IMR-90 (cell line): ENCODE data around the gene LRRN2. TPM values are rescaled to one million over a fixed set of nuclear protein-coding genes. Genes with fewer than 3 reads are reported as not detected.

Experiments
- ATAC-seq: fragments of 200-7000 bp; cut with Tn5 transposase; 2 replicates; pipeline ENCODE4 v1.9.1; 2020; ENCODE audit warnings: low read depth, mild to moderate bottlenecking, moderate library complexity
- BruUV-seq: library from RNA; stranded (reverse); fragments of 400-500 nt; replicated peaks from 2 replicates; lab custom pipeline; 2021; lab: Mats Ljungman, UMichigan
- CTCF ChIA-PET: fragments of 300-600 bp; formaldehyde crosslinking; extraction: SDS; loops from one replicate; lab custom pipeline; 2021; ENCODE audit warnings: antibody characterized with exemption; lab: Yijun Ruan, JAX
- POLR2A ChIA-PET: fragments of 300-600 bp; sonication (Branson Sonifier 250); formaldehyde crosslinking; loops from one replicate; lab custom pipeline; 2022; ENCODE audit warnings: antibody characterized with exemption; ENCODE audit not compliant: unreplicated experiment; lab: Charles Lee
- DNase-seq: peaks from one replicate; pipeline ENCODE4 v3.0.0; 2013
- H2AFZ ChIP-seq: replicated peaks from 2 replicates; pipeline ENCODE3; 2013; ENCODE audit warnings: low read length, mild to moderate bottlenecking; ENCODE audit not compliant: poor library complexity
- H2AK5ac ChIP-seq: 2 replicates; pipeline ENCODE4 v1.6.1; 2013; ENCODE audit warnings: low read depth, low read length, inconsistent platforms
- H2AK9ac ChIP-seq: replicated peaks from 2 replicates; pipeline ENCODE3; 2013; ENCODE audit warnings: mild to moderate bottlenecking, low read depth, low read length, moderate library complexity; ENCODE audit not compliant: poor library complexity
- H2BK120ac ChIP-seq: 2 replicates; pipeline ENCODE4 v1.6.1; 2013; ENCODE audit warnings: low read depth, low read length, inconsistent platforms
- H2BK15ac ChIP-seq: 3 replicates; pipeline ENCODE4 v1.6.1; 2013; ENCODE audit warnings: low read depth, low read length, inconsistent platforms
- H2BK20ac ChIP-seq: 2 replicates; pipeline ENCODE4 v1.6.1; 2013; ENCODE audit warnings: low read depth, mild to moderate bottlenecking, inconsistent platforms, low read length, moderate library complexity
- H2BK5ac ChIP-seq: 2 replicates; pipeline ENCODE4 v1.6.1; 2013; ENCODE audit warnings: mild to moderate bottlenecking, low read depth, low read length, inconsistent platforms; ENCODE audit not compliant: poor library complexity, severe bottlenecking
- H3K14ac ChIP-seq: replicated peaks from 2 replicates; pipeline ENCODE4 v1.6.1; 2013; ENCODE audit warnings: low read depth, low read length, inconsistent platforms
- H3K18ac ChIP-seq: 2 replicates; pipeline ENCODE4 v1.6.1; 2013; ENCODE audit warnings: low read depth, low read length, control low read depth
- H3K23ac ChIP-seq: 2 replicates; pipeline ENCODE4 v1.6.1; 2013; ENCODE audit warnings: low read depth, low read length, inconsistent platforms
- H3K27ac ChIP-seq: 2 replicates; pipeline ENCODE4 v1.5.1; 2013; ENCODE audit warnings: mild to moderate bottlenecking, control low read depth, low read length; ENCODE audit not compliant: insufficient read depth
- H3K27me3 ChIP-seq: 2 replicates; pipeline ENCODE4 v1.6.1; 2013; ENCODE audit warnings: low read length; ENCODE audit not compliant: control insufficient read depth, insufficient read depth
- H3K36me3 ChIP-seq: 2 replicates; pipeline ENCODE4 v1.6.1; 2013; ENCODE audit warnings: low read length, mixed read lengths; ENCODE audit not compliant: control insufficient read depth, insufficient read depth
- H3K4ac ChIP-seq: 2 replicates; pipeline ENCODE4 v1.6.1; 2013; ENCODE audit warnings: low read depth, low read length, inconsistent platforms
- H3K4me1 ChIP-seq: 2 replicates; pipeline ENCODE4 v1.6.1; 2013; ENCODE audit warnings: low read length, mixed read lengths; ENCODE audit not compliant: control insufficient read depth, insufficient read depth
- H3K4me2 ChIP-seq: 2 replicates; pipeline ENCODE4 v1.6.1; 2013; ENCODE audit warnings: low read depth, mild to moderate bottlenecking, control low read depth, low read length, moderate library complexity
- H3K4me3 ChIP-seq: 2 replicates; pipeline ENCODE4 v1.5.1; 2013; ENCODE audit warnings: low read depth, mild to moderate bottlenecking, control low read depth, low read length, moderate library complexity; ENCODE audit not compliant: insufficient read depth
- H3K56ac ChIP-seq: 2 replicates; pipeline ENCODE4 v1.6.1; 2013; ENCODE audit warnings: low read length, inconsistent platforms; ENCODE audit not compliant: insufficient read depth; ENCODE audit errors: extremely low read depth
- H3K79me1 ChIP-seq, 2 experiments: 2 replicates each; pipeline ENCODE4 v1.6.1; 2013; ENCODE audit warnings: low read length in 2 of 2, inconsistent platforms in 1 of 2, low read depth in 1 of 2
- H3K9ac ChIP-seq: 2 replicates; pipeline ENCODE4 v1.6.1; 2013; ENCODE audit warnings: low read depth, low read length, control low read depth
- H3K9me1 ChIP-seq: 2 replicates; pipeline ENCODE4 v1.6.1; 2013; ENCODE audit warnings: low read length, inconsistent platforms; ENCODE audit not compliant: insufficient read depth
- H3K9me3 ChIP-seq: 2 replicates; pipeline ENCODE4 v1.6.1; 2013; ENCODE audit warnings: low read length; ENCODE audit not compliant: control insufficient read depth, insufficient read depth
- H4K20me1 ChIP-seq: 2 replicates; pipeline ENCODE4 v1.6.1; 2013; ENCODE audit warnings: low read length, inconsistent platforms; ENCODE audit not compliant: insufficient read depth
- H4K5ac ChIP-seq: 2 replicates; pipeline ENCODE4 v1.6.1; 2013; ENCODE audit warnings: mild to moderate bottlenecking, low read depth, low read length, control low read depth
- H4K8ac ChIP-seq, 2 experiments: 2 replicates each; pipeline ENCODE4 v1.6.1; 2013; ENCODE audit warnings: low read depth in 2 of 2, low read length in 2 of 2, control low read depth in 1 of 2, inconsistent platforms in 1 of 2
- H4K91ac ChIP-seq: 2 replicates; pipeline ENCODE4 v1.6.1; 2013; ENCODE audit warnings: low read depth, low read length, inconsistent platforms; ENCODE audit not compliant: insufficient read depth
- NFE2L2 ChIP-seq: fragments of 150-350 bp; IDR thresholded peaks from 2 replicates; pipeline ENCODE4 v1.6.1; 2016; ENCODE audit warnings: low read depth, mild to moderate bottlenecking, low read length
- WGBS, 2 experiments: methylation state at CpG; one replicate each; pipeline versions ENCODE4 v1.1.5 to v1.1.7; 2013; ENCODE audit warnings: missing lambda C conversion rate in 2 of 2; ENCODE audit not compliant: insufficient read length in 1 of 2; ENCODE audit errors: extremely low coverage in 2 of 2; 5-methylcytosine and 5-hydroxymethylcytosine counted together
- dilution Hi-C: fragments of 300-500 bp; cut with HindIII; formaldehyde crosslinking; loops from one replicate; pipeline ENCODE4 v1.14.3; 2018; ENCODE audit warnings: low sequenced_read_pairs; ENCODE audit not compliant: unreplicated experiment
- in situ Hi-C: fragments of 300-500 bp; cut with MboI; formaldehyde crosslinking; loops from 3 replicates; pipeline ENCODE4 v1.14.3; 2019; ENCODE audit warnings: low sequenced_read_pairs, inconsistent platforms, mixed read lengths
- intact Hi-C: fragments of 100-400 bp; cut with micrococcal nuclease; formaldehyde crosslinking; loops from 2 replicates; pipeline ENCODE4 v1.10.0; 2022
- polyA plus RNA-seq, 3 experiments: library from polyadenylated mRNA; depleted of rRNA; stranded (reverse); fragments of >200 nt; gene quantifications; 2 replicates each; pipeline ENCODE4 v1.2.3, GENCODE V29; 2012; ENCODE audit warnings: low replicate concordance in 1 of 3
- total RNA-seq: library from RNA; depleted of rRNA; stranded (reverse); fragments of >200 nt; gene quantifications from 2 replicates; pipeline ENCODE4 v1.2.3, GENCODE V29; 2012
- TF ChIP-seq, protein P1 (sequence below): fragments of 150-350 bp; IDR thresholded peaks from 2 replicates; pipeline ENCODE4 v1.6.1; 2016; ENCODE audit warnings: low read depth, mild to moderate bottlenecking, low read length, moderate library complexity, borderline replicate concordance

The LRRN2 gene
- total and polyA plus RNA-seq, 2 of the 4 experiments (the other 2 are of a cell fraction) = not detected

- H3K4me2 ChIP-seq = no peak overlapping the region
- no peak overlapping the region for H2BK120ac ChIP-seq
- H3K27me3 ChIP-seq = peaks cover 41% of the 10 kb centered on the region
- dilution Hi-C loops = no loop called here
- no peak overlapping the region for H2AFZ ChIP-seq
- no peak overlapping the region for H3K27ac ChIP-seq
- H2AK5ac ChIP-seq = no peak overlapping the region
- DNase-seq = no peak
- no peak for ATAC-seq
- H4K5ac ChIP-seq = no peak overlapping the region
- intact Hi-C loops = no loop called here
- H2BK15ac ChIP-seq = no peak overlapping the region
- no peaks in the 10 kb centered on the region for H3K79me1 ChIP-seq
- H3K4me1 ChIP-seq = no peaks in the 10 kb centered on the region
- CTCF ChIA-PET = no interaction called here
- no peak for TF ChIP-seq NFE2L2
- TF ChIP-seq, protein P1, sequence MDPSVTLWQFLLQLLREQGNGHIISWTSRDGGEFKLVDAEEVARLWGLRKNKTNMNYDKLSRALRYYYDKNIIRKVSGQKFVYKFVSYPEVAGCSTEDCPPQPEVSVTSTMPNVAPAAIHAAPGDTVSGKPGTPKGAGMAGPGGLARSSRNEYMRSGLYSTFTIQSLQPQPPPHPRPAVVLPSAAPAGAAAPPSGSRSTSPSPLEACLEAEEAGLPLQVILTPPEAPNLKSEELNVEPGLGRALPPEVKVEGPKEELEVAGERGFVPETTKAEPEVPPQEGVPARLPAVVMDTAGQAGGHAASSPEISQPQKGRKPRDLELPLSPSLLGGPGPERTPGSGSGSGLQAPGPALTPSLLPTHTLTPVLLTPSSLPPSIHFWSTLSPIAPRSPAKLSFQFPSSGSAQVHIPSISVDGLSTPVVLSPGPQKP = no peak
- no peak overlapping the region for H3K14ac ChIP-seq
- no peak overlapping the region for H2AK9ac ChIP-seq
- no peak overlapping the region for H3K18ac ChIP-seq
- no peaks in the 10 kb centered on the region for H3K9me1 ChIP-seq
- no peak overlapping the region for H3K4ac ChIP-seq
- in situ Hi-C loops = no loop called here
- no peak overlapping the region for H2BK20ac ChIP-seq
- no peak overlapping the region for H3K56ac ChIP-seq
- H3K23ac ChIP-seq = no peak overlapping the region
- BruUV-seq = no TSS peak
- H3K9ac ChIP-seq = no peak overlapping the region
- H3K36me3 ChIP-seq = no peaks in the 10 kb centered on the region
- H4K91ac ChIP-seq = no peak overlapping the region
- WGBS, 2 experiments = no CpG with 5 or more reads among the region's 5 CpGs
- no peaks in the 10 kb centered on the region for H4K20me1 ChIP-seq
- no peaks in the 10 kb centered on the region for H3K9me3 ChIP-seq
- H2BK5ac ChIP-seq = no peak overlapping the region
- POLR2A ChIA-PET = no interaction called here
- no peak overlapping the region for H4K8ac ChIP-seq
- H3K4me3 ChIP-seq = no peak overlapping the region
These were observed 28.0 kb upstream of the LRRN2 start for GRCh38 chr1:204713541-204713940.
